ENCODE measurements around the gene TSPAN9.

DNA sequence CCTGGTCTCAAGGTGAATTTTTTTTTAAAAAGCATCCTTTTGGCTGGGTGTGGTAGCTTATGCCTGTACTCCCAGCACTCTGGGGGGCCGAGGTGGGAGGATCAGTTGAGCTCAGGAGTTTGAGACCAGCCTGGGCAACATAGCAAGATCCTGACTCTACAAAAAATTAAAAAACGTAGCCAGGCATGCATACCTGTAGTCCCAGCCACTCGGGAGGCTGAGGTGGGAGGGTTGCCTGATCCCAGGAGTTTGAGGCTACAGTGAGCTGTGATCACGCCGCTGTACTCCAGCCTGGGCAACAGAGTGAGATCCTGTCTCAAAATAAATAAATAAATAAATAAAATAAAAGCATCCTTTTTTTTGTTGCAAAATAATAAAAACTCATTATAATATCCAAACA is 12.4 kb downstream of the TSPAN9 start:
- TF ChIP-seq, protein P1, sequence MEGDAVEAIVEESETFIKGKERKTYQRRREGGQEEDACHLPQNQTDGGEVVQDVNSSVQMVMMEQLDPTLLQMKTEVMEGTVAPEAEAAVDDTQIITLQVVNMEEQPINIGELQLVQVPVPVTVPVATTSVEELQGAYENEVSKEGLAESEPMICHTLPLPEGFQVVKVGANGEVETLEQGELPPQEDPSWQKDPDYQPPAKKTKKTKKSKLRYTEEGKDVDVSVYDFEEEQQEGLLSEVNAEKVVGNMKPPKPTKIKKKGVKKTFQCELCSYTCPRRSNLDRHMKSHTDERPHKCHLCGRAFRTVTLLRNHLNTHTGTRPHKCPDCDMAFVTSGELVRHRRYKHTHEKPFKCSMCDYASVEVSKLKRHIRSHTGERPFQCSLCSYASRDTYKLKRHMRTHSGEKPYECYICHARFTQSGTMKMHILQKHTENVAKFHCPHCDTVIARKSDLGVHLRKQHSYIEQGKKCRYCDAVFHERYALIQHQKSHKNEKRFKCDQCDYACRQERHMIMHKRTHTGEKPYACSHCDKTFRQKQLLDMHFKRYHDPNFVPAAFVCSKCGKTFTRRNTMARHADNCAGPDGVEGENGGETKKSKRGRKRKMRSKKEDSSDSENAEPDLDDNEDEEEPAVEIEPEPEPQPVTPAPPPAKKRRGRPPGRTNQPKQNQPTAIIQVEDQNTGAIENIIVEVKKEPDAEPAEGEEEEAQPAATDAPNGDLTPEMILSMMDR (IDR thresholded peaks at IDR 0.05 in 2 of 3, conservative IDR thresholded peaks at IDR 0.05 in 1 of 3; ENCODE audit: control insufficient read depth in 2 of 3, extremely low read depth in 1 of 3, insufficient read depth in 1 of 3, low read depth in 3 of 3, low read length in 3 of 3), result no peak
- TF ChIP-seq ETV6 (conservative IDR thresholded peaks at IDR 0.05 in 1 of 2, IDR thresholded peaks at IDR 0.05 in 1 of 2; ENCODE audit: borderline replicate concordance in 1 of 2, low read depth in 1 of 2) (no peak), BCL11A (IDR thresholded peaks at IDR 0.05; ENCODE audit: low read depth, low read length) (no peak), POLR2A (IDR thresholded peaks at IDR 0.05; ENCODE audit: low read depth, low read length) (no peak), FOXM1 (IDR thresholded peaks at IDR 0.05; ENCODE audit: low read depth, low read length) (no peak), RCOR1 (conservative IDR thresholded peaks at IDR 0.05; ENCODE audit: low read depth, low read length) (no peak), POLR2AphosphoS5 (IDR thresholded peaks at IDR 0.05; ENCODE audit: low read length) (no peak)
- TF ChIP-seq, protein P2, sequence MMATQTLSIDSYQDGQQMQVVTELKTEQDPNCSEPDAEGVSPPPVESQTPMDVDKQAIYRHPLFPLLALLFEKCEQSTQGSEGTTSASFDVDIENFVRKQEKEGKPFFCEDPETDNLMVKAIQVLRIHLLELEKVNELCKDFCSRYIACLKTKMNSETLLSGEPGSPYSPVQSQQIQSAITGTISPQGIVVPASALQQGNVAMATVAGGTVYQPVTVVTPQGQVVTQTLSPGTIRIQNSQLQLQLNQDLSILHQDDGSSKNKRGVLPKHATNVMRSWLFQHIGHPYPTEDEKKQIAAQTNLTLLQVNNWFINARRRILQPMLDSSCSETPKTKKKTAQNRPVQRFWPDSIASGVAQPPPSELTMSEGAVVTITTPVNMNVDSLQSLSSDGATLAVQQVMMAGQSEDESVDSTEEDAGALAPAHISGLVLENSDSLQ (IDR thresholded peaks at IDR 0.05), result no peak
